Right ventricle myocardium superior (tissue), 1 donor: ENCODE measurements around the gene MYOCD. TPM values are rescaled to one million over a fixed set of nuclear protein-coding genes. Genes with fewer than 3 reads are reported as not detected.

ENCODE experiments used
- ATAC-seq: fragments of 200-7000 bp; cut with Tn5 transposase; one replicate; pipeline ENCODE4 v1.9.1; 2020; ENCODE audit warnings: mild to moderate bottlenecking; ENCODE audit not compliant: poor library complexity
- DNase-seq: peaks from one replicate; pipeline ENCODE4 v3.0.0-alpha.2; 2020
- intact Hi-C: fragments of 100-400 bp; cut with DNase I; formaldehyde crosslinking; loops from one replicate; pipeline ENCODE4 v1.11.2; 2022
- total RNA-seq: library from RNA; stranded (reverse); fragmentation: NEBNext Ultra II Directional; extraction: Animal tissue kit (Norgen Biotek cat#: 25700); gene quantifications from one replicate; pipeline ENCODE4 v1.2.1, GENCODE V29; 2021
- donor health status: DM: no; HTN: yes; CAD: no; lungs with severe emphysema.

Gene MYOCD
- total RNA-seq, 1 donor from 2014 or later: 33.7 TPM

GRCh38 chr17:12735517-12735916, 69.8 kb downstream of the MYOCD start:
- intact Hi-C loops: loop anchor here (10.0 kb wide), 1 partner anchor 481 kb away; no protein-coding TSS in a partner anchor
- DNase-seq (no peak), ATAC-seq (no peak)

DNA sequence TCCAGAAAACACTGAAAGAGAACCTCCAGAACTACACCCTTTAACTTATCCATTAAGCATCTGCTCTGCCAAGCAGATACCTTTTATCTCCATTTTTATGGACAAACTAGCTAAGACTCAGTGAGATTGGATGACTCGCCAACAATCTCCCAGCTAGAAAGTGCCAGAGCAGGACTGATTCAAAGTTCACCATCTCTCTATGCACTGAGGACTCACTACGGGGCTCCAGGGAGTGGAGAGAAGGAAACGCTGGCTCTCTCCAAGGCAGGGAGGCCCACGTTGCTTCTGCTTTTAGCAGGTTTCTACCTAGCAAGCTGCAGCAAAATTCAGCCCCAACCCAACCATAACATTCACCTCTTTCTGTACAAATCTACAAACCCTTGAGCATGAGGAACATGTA, 70.8 kb downstream of the MYOCD start:
- DNase-seq: no peak
- intact Hi-C loops: loop anchor here (10.0 kb wide), 1 partner anchor 482 kb away; no protein-coding TSS in a partner anchor
- no peak for ATAC-seq

- no peak for ATAC-seq
- DNase-seq: no peak
- intact Hi-C loops: loop anchor here (10.0 kb wide), 1 partner anchor 483 kb away; no protein-coding TSS in a partner anchor
Measured at GRCh38 chr17:12737740-12738469, 72.2 kb downstream of the MYOCD start.

DNA sequence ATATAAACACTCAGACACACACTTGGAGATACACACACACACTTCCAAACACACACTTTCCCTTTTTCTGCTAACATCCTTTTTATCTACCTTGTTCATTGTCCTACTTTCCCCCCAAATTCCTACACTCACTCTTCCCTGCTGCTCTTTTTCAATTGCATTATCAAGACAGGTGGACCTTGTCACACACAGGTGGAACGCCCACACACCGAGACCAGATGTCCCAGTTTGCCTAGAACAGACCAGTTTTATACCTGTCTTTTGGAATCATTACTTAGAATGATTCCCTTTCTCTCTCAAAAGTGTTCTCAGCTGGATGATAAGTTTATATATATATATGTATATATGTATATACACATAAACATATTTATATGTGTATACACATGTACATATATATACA, 72.9 kb downstream of the MYOCD start:
- intact Hi-C loops: loop anchor here (10.0 kb wide), 1 partner anchor 484 kb away; no protein-coding TSS in a partner anchor

DNA sequence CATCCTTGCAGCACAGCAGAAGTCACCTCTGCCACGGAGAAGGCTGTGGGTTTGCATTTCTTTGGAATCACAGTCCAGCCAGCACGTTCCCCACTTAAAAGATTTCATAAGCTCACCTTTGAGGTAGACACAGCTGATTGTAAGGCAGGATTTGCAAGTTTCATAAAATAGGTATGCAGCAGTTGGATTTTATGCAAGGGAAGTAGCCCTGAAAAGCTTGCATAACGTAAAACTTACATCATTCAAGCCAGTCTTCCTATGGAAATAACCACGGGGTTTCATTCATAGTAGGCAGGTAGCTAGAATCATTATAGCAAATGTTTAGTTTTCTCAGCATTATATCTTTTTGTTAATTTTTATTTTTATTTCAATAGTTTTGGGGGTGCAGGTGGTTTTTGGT, 73.8 kb downstream of the MYOCD start:
- no peak for ATAC-seq
- DNase-seq: no peak
- intact Hi-C loops: loop anchor here (10.0 kb wide), 1 partner anchor 485 kb away; no protein-coding TSS in a partner anchor

More for the DNA sequence above, 72.9 kb downstream of the MYOCD start:
- ATAC-seq (no peak), DNase-seq (no peak)

DNA sequence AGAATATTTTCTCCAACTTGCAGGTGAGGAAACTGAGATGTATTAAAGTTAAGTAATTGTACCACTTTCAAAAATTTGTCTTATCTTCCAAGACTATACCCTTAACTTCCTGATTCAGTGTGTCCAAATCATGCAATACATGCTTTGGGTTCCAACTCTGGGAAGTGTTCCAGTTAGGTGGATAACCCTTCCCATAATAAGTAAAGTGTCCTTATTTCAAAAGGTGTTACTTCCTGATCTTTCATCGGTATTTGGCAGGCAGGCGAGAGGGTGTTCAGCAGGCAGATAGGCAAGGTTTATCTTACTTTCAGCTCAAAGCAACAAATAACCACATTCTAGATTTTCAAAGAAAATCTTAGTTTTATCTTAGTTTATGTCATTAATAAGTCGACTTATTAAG, 77.4 kb downstream of the MYOCD start:
- intact Hi-C loops: loop anchor here (5.0 to 10.0 kb wide), 2 partner anchors 76 to 198 kb away; partner anchors contain the start of gene MYOCD
- peak; percentile 16 for ATAC-seq
- no peak for DNase-seq

DNA sequence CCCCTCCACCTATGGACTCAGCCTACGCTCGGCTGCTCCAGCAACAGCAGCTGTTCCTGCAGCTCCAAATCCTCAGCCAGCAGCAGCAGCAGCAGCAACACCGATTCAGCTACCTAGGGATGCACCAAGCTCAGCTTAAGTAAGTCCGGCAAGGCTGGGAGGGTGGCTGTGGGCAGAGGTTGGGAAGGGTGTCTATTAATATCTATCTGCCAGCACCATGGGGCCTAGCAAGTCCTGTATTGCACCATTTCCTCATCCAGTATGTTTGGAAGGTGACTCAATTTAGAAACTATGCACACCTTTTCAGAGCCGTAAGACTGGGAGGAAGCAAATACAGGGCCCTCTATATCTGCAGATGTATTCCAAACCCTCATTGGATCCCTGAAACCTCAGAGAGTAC, 78.6 kb downstream of the MYOCD start:
- intact Hi-C loops: loop anchor here (5.0 to 10.0 kb wide), 2 partner anchors 77 to 199 kb away; partner anchors contain the start of gene MYOCD
- peak; percentile 63 for DNase-seq
- peak; percentile 89 for ATAC-seq

GRCh38 chr17:12744786-12745185, 79.1 kb downstream of the MYOCD start:
- no peak for ATAC-seq
- intact Hi-C loops: loop anchor here (5.0 to 10.0 kb wide), 2 partner anchors 77 to 200 kb away; partner anchors contain the start of gene MYOCD
- DNase-seq: no peak

GRCh38 chr17:12745486-12745885, 79.8 kb downstream of the MYOCD start:
- no peak for DNase-seq
- no peak for ATAC-seq
- intact Hi-C loops: loop anchor here (10.0 kb wide), 1 partner anchor 201 kb away; no protein-coding TSS in a partner anchor

DNA sequence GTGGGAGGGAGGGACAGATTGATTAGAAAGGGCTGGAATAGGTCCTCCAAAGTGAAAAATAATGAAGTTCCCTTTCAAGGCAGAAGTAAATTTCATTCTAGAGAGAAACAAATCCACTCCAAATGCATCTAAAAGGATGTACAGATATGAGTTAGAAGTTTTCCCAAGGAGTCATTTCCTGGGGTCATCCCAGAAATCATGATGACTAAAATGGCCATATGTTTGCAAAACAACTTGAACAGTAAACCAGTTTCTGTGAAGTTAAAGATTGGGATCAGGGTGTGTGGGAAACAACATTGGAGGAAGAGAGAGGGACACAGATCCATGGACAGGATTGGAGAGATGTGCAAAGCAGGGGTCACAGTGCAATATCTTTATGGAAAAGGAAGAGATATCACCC, 91.1 kb downstream of the MYOCD start:
- ATAC-seq: no peak
- DNase-seq: no peak
- intact Hi-C loops: no loop called here

DNA sequence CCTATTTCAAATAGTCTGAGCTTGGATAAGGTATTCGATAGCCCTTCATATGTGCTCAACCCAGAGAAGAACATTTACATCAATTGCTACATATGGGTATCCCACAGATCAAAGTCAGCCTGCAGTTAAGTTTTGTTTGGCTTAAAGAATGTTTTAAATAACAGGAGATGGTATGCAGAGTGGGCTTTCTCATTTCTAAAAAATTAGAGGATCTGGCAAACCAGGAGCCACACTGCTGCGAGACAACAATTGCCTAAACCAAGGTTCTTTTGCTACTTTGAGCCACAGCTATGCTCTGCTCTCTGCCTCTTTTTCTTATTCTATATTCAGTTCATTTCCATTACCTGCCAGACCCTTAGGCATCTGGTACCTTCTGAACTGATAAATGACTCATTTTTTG, 93.4 kb downstream of the MYOCD start:
- intact Hi-C loops: no loop called here
- ATAC-seq (no peak), DNase-seq (no peak)

- no peak for DNase-seq
- intact Hi-C loops: no loop called here
- ATAC-seq: peak; percentile 70
Measured at GRCh38 chr17:12765548-12765947, 99.9 kb downstream of the MYOCD start.

DNA sequence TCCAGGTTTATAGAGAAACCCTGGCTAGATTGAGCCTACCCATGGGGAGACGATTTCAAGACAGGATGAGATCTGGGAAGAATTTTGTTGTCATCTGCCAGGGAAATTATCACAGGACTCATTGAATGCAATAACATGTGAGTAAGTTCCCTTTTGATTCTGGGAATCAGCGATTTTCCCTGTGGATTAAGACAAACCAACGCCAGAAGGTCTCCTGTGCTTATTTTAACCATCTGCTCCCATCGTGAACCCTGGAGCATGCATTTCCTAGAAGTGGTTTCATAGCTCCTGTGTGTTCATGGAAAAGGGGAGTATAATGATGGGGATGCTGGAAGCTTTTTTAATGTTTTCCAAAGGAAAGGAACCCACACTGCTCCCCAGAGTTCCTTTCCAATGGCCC, 102.6 kb downstream of the MYOCD start:
- no peak for DNase-seq
- intact Hi-C loops: no loop called here
- ATAC-seq: peak; percentile 32

- ATAC-seq (no peak), DNase-seq (no peak)
- intact Hi-C loops: no loop called here
Measured at GRCh38 chr17:12769981-12770380, 104.3 kb downstream of the MYOCD start.

GRCh38 chr17:12773153-12773552, 107.5 kb downstream of the MYOCD start:
- ATAC-seq (no peak), DNase-seq (no peak)
- intact Hi-C loops: no loop called here

- ATAC-seq: no peak
- intact Hi-C loops: no loop called here
- no peak for DNase-seq
Measured at GRCh38 chr17:12789075-12789480, 123.4 kb downstream of the MYOCD start.

- ATAC-seq (peak; percentile 97), DNase-seq (peak; percentile 79)
- intact Hi-C loops: no loop called here
Measured at GRCh38 chr17:12789481-12790248, 124.0 kb downstream of the MYOCD start, which contains the start of gene ARHGAP44. Gene ARHGAP44, plus strand, starts transcription at chr17:12789498. Its CDS starts 341 bp downstream, at chr17:12789839.

GRCh38 chr17:12790249-12791106, 124.8 kb downstream of the MYOCD start:
- DNase-seq (no peak), ATAC-seq (peak; percentile 8)
- intact Hi-C loops: no loop called here
